Aorta (tissue), 5 donors: ENCODE data around the gene INPP5J. TPM values are rescaled to one million over a fixed set of nuclear protein-coding genes. Genes with fewer than 3 reads are reported as not detected.

Experiments
- ATAC-seq: fragments of 200-7000 bp; cut with Tn5 transposase; one replicate; pipeline ENCODE4 v1.9.1; 2022; ENCODE audit warnings: moderate library complexity; ENCODE audit not compliant: low FRiP score
- DNase-seq, 2 donors: peaks; one replicate each; pipeline ENCODE4 v3.0.0-alpha.2; 2020
- H3K27ac ChIP-seq, 2 donors: one replicate each; pipeline ENCODE4 v1.5.1; 2013; ENCODE audit warnings: low read length in 2 of 2, mild to moderate bottlenecking in 2 of 2, moderate library complexity in 2 of 2, control low read depth in 1 of 2, inconsistent platforms in 1 of 2, low read depth in 1 of 2
- H3K27me3 ChIP-seq, 2 donors: one replicate each; pipeline ENCODE4 v1.6.1; 2013; ENCODE audit warnings: control low read depth in 1 of 2, low read length in 1 of 2, mild to moderate bottlenecking in 1 of 2, moderate library complexity in 1 of 2; ENCODE audit not compliant: insufficient read depth in 2 of 2, control insufficient read depth in 1 of 2
- H3K36me3 ChIP-seq, 2 donors: one replicate each; pipeline ENCODE4 v1.6.1; 2013; ENCODE audit warnings: control low read depth in 1 of 2, low read length in 1 of 2, mild to moderate bottlenecking in 1 of 2; ENCODE audit not compliant: insufficient read depth in 2 of 2, control insufficient read depth in 1 of 2
- H3K4me1 ChIP-seq, 2 donors: one replicate each; pipeline ENCODE4 v1.6.1; 2013; ENCODE audit warnings: low read length in 2 of 2, control low read depth in 1 of 2, mild to moderate bottlenecking in 1 of 2, moderate library complexity in 1 of 2; ENCODE audit not compliant: insufficient read depth in 2 of 2, control insufficient read depth in 1 of 2
- H3K4me3 ChIP-seq, 2 donors: one replicate each; pipeline ENCODE4 v1.5.1; 2013; ENCODE audit warnings: low read length in 2 of 2, control low read depth in 1 of 2, mild to moderate bottlenecking in 1 of 2
- H3K9me3 ChIP-seq: one replicate; pipeline ENCODE4 v1.6.1; 2013; ENCODE audit warnings: mild to moderate bottlenecking, low read length; ENCODE audit not compliant: control insufficient read depth
- WGBS, 2 donors: extraction: QIAGEN DNeasy Blood & Tissue Kit; methylation state at CpG; one replicate each; pipeline ENCODE4 v1.1.7; 2013; 5-methylcytosine and 5-hydroxymethylcytosine counted together
- intact Hi-C, 2 donors: fragments of 100-400 bp; cut with DNase I; formaldehyde crosslinking; loops; one replicate each; pipeline versions ENCODE4 v1.14.2 to v1.15.0; 2022
- polyA plus RNA-seq, 2 donors: library from polyadenylated mRNA; stranded (reverse); fragments of 200-250 nt; gene quantifications; one replicate each; pipeline ENCODE4 v1.2.3, GENCODE V29; 2013
- total RNA-seq, 2 donors: library from RNA; stranded (reverse); fragmentation: NEBNext Ultra II Directional; extraction: Animal tissue kit (Norgen Biotek cat#: 25700); gene quantifications; one replicate each; pipeline ENCODE4 v1.2.1, GENCODE V29; 2021
- donor health status: healthy with polysubstance abuse.
- donor health status: Bipolar disorder and iron deficiency.
- donor health status: DM: no; HTN: no; CAD: no.
- donor health status: DM: no; HTN: no; CAD: no.
- donor health status: DM: yes; HTN: yes; CAD: no.

INPP5J gene
- total and polyA plus RNA-seq, 4 donors = 2.4 to 8.3 (median 5.5) TPM

- intact Hi-C loops = no loop called here
- ATAC-seq (peak; percentile 26), DNase-seq (no peak)
- H3K9me3 ChIP-seq = no peaks in the 10 kb centered on the region
- no peak overlapping the region for H3K4me3 ChIP-seq
- 47 to 48% methylated on average over 34 to 36 of the region's 36 CpGs for WGBS, 2 donors
- H3K4me1 ChIP-seq = no peaks in the 10 kb centered on the region
- no peaks in the 10 kb centered on the region for H3K27me3 ChIP-seq
- peak overlapping the region in 1 of 2 donors; percentile 23 for H3K27ac ChIP-seq
- peaks cover 8 to 29% of the 10 kb centered on the region in 2 donors for H3K36me3 ChIP-seq
Observed at GRCh38 chr22:31098632-31099110, 24.1 kb upstream of the INPP5J start.

GRCh38 chr22:31099386-31099785, 23.4 kb upstream of the INPP5J start:
- intact Hi-C loops = no loop called here
- Histone ChIP-seq H3K4me1 (no peaks in the 10 kb centered on the region), H3K9me3 (no peaks in the 10 kb centered on the region), H3K27me3 (no peaks in the 10 kb centered on the region), H3K4me3 (no peak overlapping the region), H3K36me3 (peaks cover 8 to 25% of the 10 kb centered on the region in 2 donors), H3K27ac (peak overlapping the region in 1 of 2 donors; percentile 43)
- 70 to 73% methylated on average over 6 of the region's 6 CpGs for WGBS, 2 donors
- ATAC-seq (no peak), DNase-seq (no peak)

DNA sequence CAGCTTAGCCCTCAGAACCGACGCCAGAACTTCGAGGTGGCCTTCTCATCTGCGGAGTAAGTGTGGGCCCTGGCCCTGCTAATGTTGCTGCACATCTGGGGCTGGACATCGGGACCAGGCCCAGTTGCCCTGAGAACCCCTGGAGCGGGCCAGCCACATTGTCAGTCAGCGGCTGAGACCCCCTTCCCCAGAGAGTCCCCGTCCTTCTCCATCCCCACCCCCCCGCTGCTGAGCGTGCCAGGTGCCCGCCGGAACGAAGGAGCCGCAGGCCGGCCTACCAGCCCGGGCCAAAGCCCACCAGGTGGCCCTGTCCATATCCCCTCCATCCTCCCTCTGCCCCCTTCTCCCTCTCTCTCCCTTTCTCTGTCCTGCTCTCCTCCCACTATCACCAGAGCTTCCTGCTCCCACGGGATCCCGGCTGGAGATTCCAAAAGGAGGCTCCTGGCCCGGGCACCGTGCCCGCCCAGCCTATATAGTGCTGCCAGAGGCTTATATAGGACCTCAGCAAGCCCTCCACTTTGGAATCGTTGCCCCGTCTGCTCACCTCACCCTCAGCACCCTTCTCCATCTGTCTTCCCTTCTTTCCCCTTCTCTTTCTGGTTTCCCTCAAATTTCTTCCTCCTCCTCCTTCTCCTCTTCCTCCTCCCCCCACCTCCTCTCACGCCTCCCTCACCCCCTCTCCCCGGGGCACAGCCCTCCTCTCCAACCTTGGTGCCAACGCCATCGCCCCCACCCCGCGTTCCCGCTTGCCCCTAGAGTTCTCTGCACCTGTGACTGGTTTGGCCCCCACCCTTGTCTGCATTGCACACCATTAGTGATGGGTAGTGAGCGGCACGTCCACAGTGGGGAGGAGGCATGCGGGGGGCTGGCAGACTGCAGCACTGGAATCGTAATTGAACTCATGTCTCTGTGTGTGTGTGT, 22.7 kb upstream of the INPP5J start:
- peak overlapping the region in 1 of 2 donors; percentile 43 for H3K27ac ChIP-seq
- no peak overlapping the region for H3K4me3 ChIP-seq

DNA sequence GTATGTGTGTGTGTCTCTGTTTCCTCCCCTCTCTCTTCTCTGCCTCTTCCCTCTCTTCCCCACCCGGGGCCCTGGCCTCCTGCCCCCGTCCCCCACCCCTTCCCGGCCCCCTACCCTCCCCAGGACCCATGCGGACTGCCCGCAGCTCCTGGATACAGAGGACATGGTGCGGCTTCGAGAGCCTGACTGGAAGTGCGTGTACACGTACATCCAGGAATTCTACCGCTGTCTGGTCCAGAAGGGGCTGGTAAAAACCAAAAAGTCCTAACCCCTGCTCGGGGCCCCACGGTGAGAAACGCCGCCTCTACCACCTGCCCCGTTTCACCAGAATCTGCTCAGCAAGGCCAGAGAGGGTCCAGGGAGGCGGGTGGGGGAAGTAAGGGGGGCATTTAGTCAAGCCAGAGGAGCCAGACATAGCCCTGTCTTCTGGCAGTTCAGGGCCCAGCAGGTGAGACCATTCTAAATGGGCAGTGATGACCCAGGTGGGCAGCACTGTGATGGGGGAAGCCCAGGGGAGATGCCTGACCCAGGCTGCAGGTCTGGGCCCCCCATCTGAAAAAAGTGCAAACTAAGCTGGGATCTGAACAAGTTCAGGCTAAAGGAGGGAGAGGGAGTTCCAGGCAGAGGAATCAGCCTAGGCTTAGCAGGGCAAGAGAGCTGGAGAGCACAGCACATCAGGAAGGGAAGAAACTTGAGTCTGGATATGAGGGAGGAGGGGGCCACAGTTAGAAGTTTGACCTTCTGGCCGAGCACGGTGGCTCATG, 21.8 kb upstream of the INPP5J start:
- Histone ChIP-seq H3K36me3 (peaks cover 8 to 16% of the 10 kb centered on the region in 2 donors), H3K9me3 (no peaks in the 10 kb centered on the region), H3K4me1 (no peaks in the 10 kb centered on the region), H3K27ac (peak overlapping the region in 1 of 2 donors; percentile 13), H3K4me3 (no peak overlapping the region), H3K27me3 (no peaks in the 10 kb centered on the region)
- ATAC-seq (no peak), DNase-seq (no peak)
- intact Hi-C loops = no loop called here
- 92 to 93% methylated on average over 15 to 18 of the region's 18 CpGs for WGBS, 2 donors

More for the DNA sequence above, 22.7 kb upstream of the INPP5J start:
- Histone ChIP-seq H3K27me3 (no peaks in the 10 kb centered on the region), H3K4me1 (no peaks in the 10 kb centered on the region), H3K9me3 (no peaks in the 10 kb centered on the region), H3K36me3 (peaks cover 8 to 23% of the 10 kb centered on the region in 2 donors)
- ATAC-seq (no peak), DNase-seq (no peak)
- intact Hi-C loops = no loop called here
- WGBS, 2 donors = 82 to 88% methylated on average over 34 of the region's 34 CpGs

GRCh38 chr22:31102441-31103081, 20.2 kb upstream of the INPP5J start:
- H3K27ac ChIP-seq = peak overlapping the region; percentile 63 to 81
- DNase-seq (peak; percentile 92 to 94), ATAC-seq (peak; percentile 74)
- no peaks in the 10 kb centered on the region for H3K9me3 ChIP-seq
- H3K27me3 ChIP-seq = no peaks in the 10 kb centered on the region
- peaks cover 8 to 11% of the 10 kb centered on the region in 2 donors for H3K36me3 ChIP-seq
- WGBS, 2 donors = 6 to 16% methylated on average over 8 of the region's 8 CpGs
- H3K4me3 ChIP-seq = no peak overlapping the region
- intact Hi-C loops = no loop called here
- H3K4me1 ChIP-seq = no peaks in the 10 kb centered on the region

DNA sequence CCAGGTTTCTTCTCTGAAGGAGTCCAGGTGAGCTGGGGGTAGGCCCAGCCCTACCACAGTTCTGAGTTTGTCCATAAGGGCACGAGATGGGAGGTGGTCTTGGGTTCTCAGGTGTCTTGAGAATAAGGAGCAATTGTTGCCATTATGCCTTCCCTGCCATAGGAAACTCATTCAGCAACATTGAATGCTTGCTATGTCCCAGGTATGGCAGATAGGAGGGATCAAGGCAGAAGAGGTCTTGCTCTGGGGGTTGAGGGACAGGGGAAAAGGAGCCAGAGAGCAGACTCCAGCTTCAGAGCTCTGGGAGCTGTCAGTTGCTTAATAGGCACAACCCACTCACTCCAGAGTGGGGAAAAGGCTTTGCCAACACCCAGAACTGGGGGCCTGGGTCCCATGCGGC, 19.7 kb upstream of the INPP5J start:
- intact Hi-C loops = no loop called here
- 56 to 65% methylated on average over 2 of the region's 2 CpGs for WGBS, 2 donors
- Histone ChIP-seq H3K9me3 (no peaks in the 10 kb centered on the region), H3K4me3 (no peak overlapping the region), H3K27me3 (no peaks in the 10 kb centered on the region), H3K36me3 (peaks cover 8% of the 10 kb centered on the region in 2 donors), H3K4me1 (no peaks in the 10 kb centered on the region), H3K27ac (peak overlapping the region; percentile 63 to 81)
- no peak for ATAC-seq
- no peak for DNase-seq

- H3K27ac ChIP-seq = peak overlapping the region in 1 of 2 donors; percentile 4
- H3K9me3 ChIP-seq = no peaks in the 10 kb centered on the region
- intact Hi-C loops = no loop called here
- peaks cover 6 to 8% of the 10 kb centered on the region in 2 donors for H3K36me3 ChIP-seq
- H3K4me3 ChIP-seq = no peak overlapping the region
- no peaks in the 10 kb centered on the region for H3K4me1 ChIP-seq
- DNase-seq (peak; percentile 78 to 88), ATAC-seq (no peak)
- WGBS, 2 donors = 37 to 46% methylated on average over 33 of the region's 33 CpGs
- no peaks in the 10 kb centered on the region for H3K27me3 ChIP-seq
Observed at GRCh38 chr22:31103899-31104694, 18.7 kb upstream of the INPP5J start.
